Neural cell (in vitro differentiated cells): ENCODE results near the gene NR1H2. TPM values are rescaled to one million over a fixed set of nuclear protein-coding genes. Genes with fewer than 3 reads are reported as not detected.
"Not testable (repeated sequence)": the region's sequence is repeated elsewhere in the genome, so short reads cannot be mapped to it uniquely, and the experiment has no call there.

Source experiments
- H2AFZ ChIP-seq: fragments of 200-600, 300-800 bp; sonication (generic), shearing (Covaris generic); 2 replicates; pipeline ENCODE4 v1.6.0; 2014; ENCODE audit warnings: low read depth, mild to moderate bottlenecking, antibody characterized with exemption, low read length, moderate library complexity
- H3F3A ChIP-seq: fragments of 200-600 bp; shearing (Covaris generic); 2 replicates; pipeline ENCODE4 v1.6.1; 2016; ENCODE audit warnings: mild to moderate bottlenecking, moderate library complexity, mixed read lengths, antibody characterized with exemption, low read length; ENCODE audit not compliant: insufficient read depth, poor library complexity, severe bottlenecking
- H3K27ac ChIP-seq: fragments of 200-600, 300-800 bp; sonication (generic), shearing (Covaris generic); 2 replicates; pipeline ENCODE4 v1.5.1; 2014; ENCODE audit warnings: mild to moderate bottlenecking, low read length, moderate library complexity
- H3K27me3 ChIP-seq: fragments of 300-800, 200-600 bp; sonication (generic), shearing (Covaris generic); 2 replicates; pipeline ENCODE4 v1.6.0; 2014; ENCODE audit warnings: mild to moderate bottlenecking, low read depth, low read length, moderate library complexity; ENCODE audit not compliant: insufficient read depth
- H3K36me3 ChIP-seq: fragments of 300-800, 200-600 bp; sonication (generic), shearing (Covaris generic); 2 replicates; pipeline ENCODE4 v1.5.1; 2014; ENCODE audit warnings: mild to moderate bottlenecking, antibody characterized with exemption, low read length, moderate library complexity; ENCODE audit not compliant: insufficient read depth
- H3K4me2 ChIP-seq: fragments of 300-800, 200-600 bp; sonication (generic), shearing (Covaris generic); 2 replicates; pipeline ENCODE4 v1.6.0; 2014; ENCODE audit warnings: mild to moderate bottlenecking, low read length
- H3K4me3 ChIP-seq: fragments of 300-800, 200-600 bp; sonication (generic), shearing (Covaris generic); 2 replicates; pipeline ENCODE4 v1.5.1; 2014; ENCODE audit warnings: mild to moderate bottlenecking, low read length, moderate library complexity
- H3K79me2 ChIP-seq: fragments of 200-600 bp; shearing (Covaris generic); replicated peaks from 2 replicates; pipeline ENCODE4 v1.6.0; 2014; ENCODE audit warnings: mild to moderate bottlenecking, low read length, moderate library complexity; ENCODE audit not compliant: insufficient read depth
- H3K9ac ChIP-seq: fragments of 300-800, 200-600 bp; sonication (generic), shearing (Covaris generic); 2 replicates; pipeline ENCODE4 v1.6.1; 2016; ENCODE audit warnings: mild to moderate bottlenecking, low read length, mixed read lengths
- H3K9me2 ChIP-seq: fragments of 200-600 bp; shearing (Covaris generic); 2 replicates; pipeline ENCODE4 v1.6.1; 2016; ENCODE audit warnings: mild to moderate bottlenecking, low read length, mixed read lengths; ENCODE audit not compliant: insufficient read depth
- H3K9me3 ChIP-seq: fragments of 200-600, 300-800 bp; sonication (generic), shearing (Covaris generic); 2 replicates; pipeline ENCODE4 v1.6.1; 2016; ENCODE audit warnings: mild to moderate bottlenecking, mixed run types, low read length, moderate library complexity, mixed read lengths
- H4K20me1 ChIP-seq: fragments of 200-600 bp; shearing (Covaris generic); 2 replicates; pipeline ENCODE4 v1.6.1; 2016; ENCODE audit warnings: mild to moderate bottlenecking, mixed run types; ENCODE audit not compliant: insufficient read depth
- CTCF ChIP-seq: fragments of 450-650 bp; IDR thresholded peaks from 2 replicates; pipeline ENCODE4 v1.5.1; 2014; ENCODE audit warnings: antibody characterized with exemption, mild to moderate bottlenecking, moderate library complexity; ENCODE audit not compliant: poor library complexity, severe bottlenecking
- EP300 ChIP-seq: fragments of 450-650 bp; conservative IDR thresholded peaks from 2 replicates; pipeline ENCODE4 v1.6.1; 2014; ENCODE audit warnings: antibody characterized with exemption, mild to moderate bottlenecking, moderate library complexity; ENCODE audit not compliant: poor library complexity, severe bottlenecking
- EZH2 ChIP-seq: fragments of 200-600, 300-800 bp; shearing (Covaris generic), sonication (generic); IDR thresholded peaks from 2 replicates; pipeline ENCODE4 v1.6.1; 2014; ENCODE audit warnings: antibody characterized with exemption, low read length, borderline replicate concordance, mild to moderate bottlenecking; ENCODE audit not compliant: insufficient read depth, poor library complexity, severe bottlenecking
- MXI1 ChIP-seq: fragments of 450-650 bp; conservative IDR thresholded peaks from 2 replicates; pipeline ENCODE4 v1.6.1; 2014; ENCODE audit warnings: antibody characterized with exemption, mild to moderate bottlenecking; ENCODE audit not compliant: poor library complexity, severe bottlenecking
- POLR2AphosphoS5 ChIP-seq: IDR thresholded peaks from 2 replicates; pipeline ENCODE4 v1.6.1; 2012
- RAD21 ChIP-seq: fragments of 450-650 bp; conservative IDR thresholded peaks from 2 replicates; pipeline ENCODE4 v1.6.1; 2014; ENCODE audit warnings: antibody characterized with exemption, mild to moderate bottlenecking, moderate library complexity
- SMC3 ChIP-seq: fragments of 450-650 bp; conservative IDR thresholded peaks from 2 replicates; pipeline ENCODE4 v1.6.1; 2014; ENCODE audit warnings: antibody characterized with exemption, mild to moderate bottlenecking, moderate library complexity; ENCODE audit not compliant: poor library complexity
- TAF1 ChIP-seq: IDR thresholded peaks from 2 replicates; pipeline ENCODE4 v1.6.1; 2012; ENCODE audit warnings: low read depth
- polyA plus RNA-seq: library from polyadenylated mRNA; depleted of rRNA; stranded (reverse); fragments of >200 nt; gene quantifications from 2 replicates; pipeline ENCODE4 v1.2.3, GENCODE V29; 2014
- TF ChIP-seq, protein P1 (sequence below): IDR thresholded peaks from 2 replicates; pipeline ENCODE4 v1.6.1; 2012; ENCODE audit warnings: borderline replicate concordance

NR1H2 gene
- polyA plus RNA-seq, 1 donor from 2014 or later: 18.5 TPM

DNA sequence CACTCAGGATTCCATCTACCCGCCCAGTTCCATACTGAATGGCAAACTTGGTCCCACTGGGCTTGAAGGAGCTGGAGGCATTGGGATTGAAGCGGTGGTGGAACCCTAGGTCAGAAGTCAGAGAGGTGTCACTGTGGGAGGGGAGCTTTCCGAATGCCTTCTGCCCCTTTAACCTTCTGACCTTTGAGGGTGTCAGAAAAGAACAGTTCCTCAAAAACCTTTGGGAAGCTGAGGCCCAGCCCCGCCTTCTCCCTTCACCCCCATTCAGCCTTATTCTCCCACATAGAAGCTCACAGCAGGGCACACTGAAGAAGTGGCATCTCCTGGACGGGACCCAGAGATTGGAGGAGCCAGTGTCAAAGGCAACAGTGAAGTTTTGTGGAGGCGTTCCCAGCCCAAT lies 39.2 kb upstream of the NR1H2 start:
- not testable (repeated sequence) for H3K79me2 ChIP-seq, H3K4me3 ChIP-seq, H3K27ac ChIP-seq, H4K20me1 ChIP-seq, H3K9me3 ChIP-seq, H3K9me2 ChIP-seq, H2AFZ ChIP-seq, H3K27me3 ChIP-seq, H3K4me2 ChIP-seq, H3K36me3 ChIP-seq, H3K9ac ChIP-seq, H3F3A ChIP-seq

- TF ChIP-seq TAF1: no peak
- no peak for TF ChIP-seq EP300
- no peak for TF ChIP-seq MXI1
- no peak for TF ChIP-seq EZH2
- TF ChIP-seq POLR2AphosphoS5: no peak
- TF ChIP-seq, protein P1, sequence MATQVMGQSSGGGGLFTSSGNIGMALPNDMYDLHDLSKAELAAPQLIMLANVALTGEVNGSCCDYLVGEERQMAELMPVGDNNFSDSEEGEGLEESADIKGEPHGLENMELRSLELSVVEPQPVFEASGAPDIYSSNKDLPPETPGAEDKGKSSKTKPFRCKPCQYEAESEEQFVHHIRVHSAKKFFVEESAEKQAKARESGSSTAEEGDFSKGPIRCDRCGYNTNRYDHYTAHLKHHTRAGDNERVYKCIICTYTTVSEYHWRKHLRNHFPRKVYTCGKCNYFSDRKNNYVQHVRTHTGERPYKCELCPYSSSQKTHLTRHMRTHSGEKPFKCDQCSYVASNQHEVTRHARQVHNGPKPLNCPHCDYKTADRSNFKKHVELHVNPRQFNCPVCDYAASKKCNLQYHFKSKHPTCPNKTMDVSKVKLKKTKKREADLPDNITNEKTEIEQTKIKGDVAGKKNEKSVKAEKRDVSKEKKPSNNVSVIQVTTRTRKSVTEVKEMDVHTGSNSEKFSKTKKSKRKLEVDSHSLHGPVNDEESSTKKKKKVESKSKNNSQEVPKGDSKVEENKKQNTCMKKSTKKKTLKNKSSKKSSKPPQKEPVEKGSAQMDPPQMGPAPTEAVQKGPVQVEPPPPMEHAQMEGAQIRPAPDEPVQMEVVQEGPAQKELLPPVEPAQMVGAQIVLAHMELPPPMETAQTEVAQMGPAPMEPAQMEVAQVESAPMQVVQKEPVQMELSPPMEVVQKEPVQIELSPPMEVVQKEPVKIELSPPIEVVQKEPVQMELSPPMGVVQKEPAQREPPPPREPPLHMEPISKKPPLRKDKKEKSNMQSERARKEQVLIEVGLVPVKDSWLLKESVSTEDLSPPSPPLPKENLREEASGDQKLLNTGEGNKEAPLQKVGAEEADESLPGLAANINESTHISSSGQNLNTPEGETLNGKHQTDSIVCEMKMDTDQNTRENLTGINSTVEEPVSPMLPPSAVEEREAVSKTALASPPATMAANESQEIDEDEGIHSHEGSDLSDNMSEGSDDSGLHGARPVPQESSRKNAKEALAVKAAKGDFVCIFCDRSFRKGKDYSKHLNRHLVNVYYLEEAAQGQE: no peak
- no peak for TF ChIP-seq SMC3
- no peak for TF ChIP-seq CTCF
- TF ChIP-seq RAD21: no peak
- Histone ChIP-seq H3K9me2 (no peaks in the 10 kb centered on the region), H3K27me3 (no peaks in the 10 kb centered on the region), H4K20me1 (no peaks in the 10 kb centered on the region), H3K9ac (no peak overlapping the region), H3K36me3 (no peaks in the 10 kb centered on the region), H3K4me2 (no peak overlapping the region), H3K4me3 (no peak overlapping the region), H2AFZ (no peak overlapping the region), H3K27ac (no peak overlapping the region), H3F3A (no peaks in the 10 kb centered on the region), H3K79me2 (no peaks in the 10 kb centered on the region), H3K9me3 (no peaks in the 10 kb centered on the region)
Measured at GRCh38 chr19:50340331-50340730, 35.9 kb upstream of the NR1H2 start.

- no peaks in the 10 kb centered on the region for H3F3A ChIP-seq
- no peak for TF ChIP-seq MXI1
- TF ChIP-seq EZH2: no peak
- no peak for TF ChIP-seq TAF1
- no peak for TF ChIP-seq POLR2AphosphoS5
- TF ChIP-seq SMC3: no peak
- no peak for TF ChIP-seq RAD21
- TF ChIP-seq CTCF: no peak
- no peak for TF ChIP-seq EP300
- TF ChIP-seq, protein P1: no peak
- H3K9me2 ChIP-seq: no peaks in the 10 kb centered on the region
- H3K27ac ChIP-seq: no peak overlapping the region
- H3K4me2 ChIP-seq: no peak overlapping the region
- no peaks in the 10 kb centered on the region for H3K27me3 ChIP-seq
- no peak overlapping the region for H2AFZ ChIP-seq
- no peaks in the 10 kb centered on the region for H3K36me3 ChIP-seq
- H3K9me3 ChIP-seq: no peaks in the 10 kb centered on the region
- no peak overlapping the region for H3K4me3 ChIP-seq
- no peak overlapping the region for H3K9ac ChIP-seq
- H4K20me1 ChIP-seq: no peaks in the 10 kb centered on the region
- no peaks in the 10 kb centered on the region for H3K79me2 ChIP-seq
Measured at GRCh38 chr19:50341091-50341564, 35.1 kb upstream of the NR1H2 start.
